ENCODE measurements around the gene FLNB.
A peak's percentile ranks its signal among the peaks of the same experiment; 100 is the strongest.

- TF ChIP-seq, protein P1, sequence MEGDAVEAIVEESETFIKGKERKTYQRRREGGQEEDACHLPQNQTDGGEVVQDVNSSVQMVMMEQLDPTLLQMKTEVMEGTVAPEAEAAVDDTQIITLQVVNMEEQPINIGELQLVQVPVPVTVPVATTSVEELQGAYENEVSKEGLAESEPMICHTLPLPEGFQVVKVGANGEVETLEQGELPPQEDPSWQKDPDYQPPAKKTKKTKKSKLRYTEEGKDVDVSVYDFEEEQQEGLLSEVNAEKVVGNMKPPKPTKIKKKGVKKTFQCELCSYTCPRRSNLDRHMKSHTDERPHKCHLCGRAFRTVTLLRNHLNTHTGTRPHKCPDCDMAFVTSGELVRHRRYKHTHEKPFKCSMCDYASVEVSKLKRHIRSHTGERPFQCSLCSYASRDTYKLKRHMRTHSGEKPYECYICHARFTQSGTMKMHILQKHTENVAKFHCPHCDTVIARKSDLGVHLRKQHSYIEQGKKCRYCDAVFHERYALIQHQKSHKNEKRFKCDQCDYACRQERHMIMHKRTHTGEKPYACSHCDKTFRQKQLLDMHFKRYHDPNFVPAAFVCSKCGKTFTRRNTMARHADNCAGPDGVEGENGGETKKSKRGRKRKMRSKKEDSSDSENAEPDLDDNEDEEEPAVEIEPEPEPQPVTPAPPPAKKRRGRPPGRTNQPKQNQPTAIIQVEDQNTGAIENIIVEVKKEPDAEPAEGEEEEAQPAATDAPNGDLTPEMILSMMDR (CRISPR knock-in tag; IDR thresholded peaks at IDR 0.05) = peak; percentile 97
- no peak for TF ChIP-seq ATF4 (CRISPR knock-in tag; IDR thresholded peaks at IDR 0.05)
Measured at GRCh38 chr3:58177747-58178527, 169.7 kb downstream of the FLNB start.
